ENCODE data around the gene SYNE1. TPM values are rescaled to one million over a fixed set of nuclear protein-coding genes. Genes with fewer than 3 reads are reported as not detected.

Gene SYNE1
- total RNA-seq, 1 experiment from 2014 or later = 23.0 TPM

- TF ChIP-seq CTCF (IDR thresholded peaks at IDR 0.05; ENCODE audit: insufficient read depth in 1 of 2, low read depth in 1 of 2, low read length in 1 of 2, severe bottlenecking in 1 of 2, unreplicated experiment in 1 of 2) = peak; percentile 32 to 38
- Mint-ChIP-seq H3K9me3 (ENCODE audit: unreplicated experiment) (no peaks in the 10 kb centered on the region), H3K27ac (ENCODE audit: unreplicated experiment) (no peak overlapping the region), H3K4me3 (ENCODE audit: unreplicated experiment) (no peak overlapping the region), H3K36me3 (ENCODE audit: insufficient read depth, unreplicated experiment) (peaks cover 17% of the 10 kb centered on the region), H3K27me3 (ENCODE audit: insufficient read depth, unreplicated experiment) (no peaks in the 10 kb centered on the region), H3K4me1 (ENCODE audit: low read depth, unreplicated experiment) (peaks cover 6% of the 10 kb centered on the region)
- Histone ChIP-seq H3K9me3 (no peaks in the 10 kb centered on the region), H3K4me3 (ENCODE audit: low read depth, low read length) (no peak overlapping the region), H3K36me3 (ENCODE audit: control insufficient read depth, insufficient read depth, low read length) (no peaks in the 10 kb centered on the region), H3K4me1 (no peaks in the 10 kb centered on the region; the same call in 1 of the 2 replicates), H3K27me3 (replicated peaks; ENCODE audit: control insufficient read depth, insufficient read depth, low read length) (no peaks in the 10 kb centered on the region)
- intact Hi-C loops (cut with micrococcal nuclease; ENCODE audit: unreplicated experiment) = loop anchor here (1.0 kb wide), 2 partner anchors 62 to 150 kb away; no protein-coding TSS in a partner anchor
- peak in 1 of 2 experiments; percentile 32 for DNase-seq
- POLR2A ChIA-PET = no interaction called here
- no TSS peak for BruUV-seq (replicated peaks)
- CTCF ChIA-PET = no interaction called here
Measured at GRCh38 chr6:152206072-152206818, 430.9 kb downstream of the SYNE1 start.

GRCh38 chr6:152204591-152204990 lies 432.6 kb downstream of the SYNE1 start:
- no peak overlapping the region for H3K4me3 Mint-ChIP-seq (ENCODE audit: unreplicated experiment)

GRCh38 chr6:152201120-152201519 lies 436.0 kb downstream of the SYNE1 start:
- Mint-ChIP-seq H3K9me3 (ENCODE audit: unreplicated experiment) (no peaks in the 10 kb centered on the region), H3K27me3 (ENCODE audit: insufficient read depth, unreplicated experiment) (no peaks in the 10 kb centered on the region), H3K4me1 (ENCODE audit: low read depth, unreplicated experiment) (no peaks in the 10 kb centered on the region), H3K36me3 (ENCODE audit: insufficient read depth, unreplicated experiment) (peaks cover 3% of the 10 kb centered on the region), H3K27ac (ENCODE audit: unreplicated experiment) (no peak overlapping the region), H3K4me3 (ENCODE audit: unreplicated experiment) (no peak overlapping the region)
- intact Hi-C loops (cut with micrococcal nuclease; ENCODE audit: unreplicated experiment) = no loop called here
- TF ChIP-seq CTCF (IDR thresholded peaks at IDR 0.05; ENCODE audit: insufficient read depth in 1 of 2, low read depth in 1 of 2, low read length in 1 of 2, severe bottlenecking in 1 of 2, unreplicated experiment in 1 of 2) = no peak
- DNase-seq = no peak
- Histone ChIP-seq H3K36me3 (ENCODE audit: control insufficient read depth, insufficient read depth, low read length) (no peaks in the 10 kb centered on the region), H3K4me1 (no peaks in the 10 kb centered on the region), H3K9me3 (no peaks in the 10 kb centered on the region), H3K27me3 (replicated peaks; ENCODE audit: control insufficient read depth, insufficient read depth, low read length) (no peaks in the 10 kb centered on the region), H3K4me3 (ENCODE audit: low read depth, low read length) (no peak overlapping the region)
- ChIA-PET POLR2A (no interaction called here), CTCF (no interaction called here)
- no TSS peak for BruUV-seq (replicated peaks)

More at GRCh38 chr6:152204591-152204990, 432.6 kb downstream of the SYNE1 start:
- H3K9me3 Mint-ChIP-seq (ENCODE audit: unreplicated experiment) = no peaks in the 10 kb centered on the region
- CTCF ChIA-PET = no interaction called here
- H3K27ac Mint-ChIP-seq (ENCODE audit: unreplicated experiment) = no peak overlapping the region
- Histone ChIP-seq H3K4me1 (no peaks in the 10 kb centered on the region; the same call in 1 of the 2 replicates), H3K27me3 (replicated peaks; ENCODE audit: control insufficient read depth, insufficient read depth, low read length) (no peaks in the 10 kb centered on the region), H3K36me3 (ENCODE audit: control insufficient read depth, insufficient read depth, low read length) (no peaks in the 10 kb centered on the region), H3K4me3 (ENCODE audit: low read depth, low read length) (no peak overlapping the region), H3K9me3 (no peaks in the 10 kb centered on the region)
- no peaks in the 10 kb centered on the region for H3K27me3 Mint-ChIP-seq (ENCODE audit: insufficient read depth, unreplicated experiment)
- no peak for TF ChIP-seq CTCF (IDR thresholded peaks at IDR 0.05; ENCODE audit: insufficient read depth in 1 of 2, low read depth in 1 of 2, low read length in 1 of 2, severe bottlenecking in 1 of 2, unreplicated experiment in 1 of 2)
- POLR2A ChIA-PET = no interaction called here
- no TSS peak for BruUV-seq (replicated peaks)
- intact Hi-C loops (cut with micrococcal nuclease; ENCODE audit: unreplicated experiment) = no loop called here
- no peak for DNase-seq
- peaks cover 17% of the 10 kb centered on the region for H3K36me3 Mint-ChIP-seq (ENCODE audit: insufficient read depth, unreplicated experiment)
- H3K4me1 Mint-ChIP-seq (ENCODE audit: low read depth, unreplicated experiment) = peaks cover 6% of the 10 kb centered on the region

Data from Caco-2 (cell line).